Esophagus squamous epithelium (tissue), 4 donors: ENCODE measurements around the gene PPL.

Experiments
- CTCF ChIP-seq, 6 experiments: fragments of 450-650 bp in 4 of 6; fragments of 200-600 bp in 2 of 6; sonication (generic) in 2 of 6; IDR thresholded peaks; one replicate each; pipeline ENCODE4 v1.5.1; 2016 to 2019; ENCODE audit warnings: antibody characterized with exemption in 6 of 6, mild to moderate bottlenecking in 4 of 6, moderate library complexity in 4 of 6
- POLR2A ChIP-seq, 4 donors: fragments of 450-650 bp; IDR thresholded peaks; one replicate each; pipeline ENCODE4 v1.6.1; 2017; ENCODE audit warnings: antibody characterized with exemption in 4 of 4, mild to moderate bottlenecking in 4 of 4, moderate library complexity in 3 of 4

- TF ChIP-seq CTCF (IDR thresholded peaks at IDR 0.05) (no peak), POLR2A (IDR thresholded peaks at IDR 0.05) (no peak)
These were observed 1.1 kb upstream of the PPL start for GRCh38 chr16:4937782-4938682.
